ELR (cell line): ENCODE data around the gene GARIN3.

Source experiments
- DNase-seq: peaks from one replicate; pipeline ENCODE4 v3.0.0-alpha.2; 2015; ENCODE audit warnings: low read depth

The GARIN3 gene

DNA sequence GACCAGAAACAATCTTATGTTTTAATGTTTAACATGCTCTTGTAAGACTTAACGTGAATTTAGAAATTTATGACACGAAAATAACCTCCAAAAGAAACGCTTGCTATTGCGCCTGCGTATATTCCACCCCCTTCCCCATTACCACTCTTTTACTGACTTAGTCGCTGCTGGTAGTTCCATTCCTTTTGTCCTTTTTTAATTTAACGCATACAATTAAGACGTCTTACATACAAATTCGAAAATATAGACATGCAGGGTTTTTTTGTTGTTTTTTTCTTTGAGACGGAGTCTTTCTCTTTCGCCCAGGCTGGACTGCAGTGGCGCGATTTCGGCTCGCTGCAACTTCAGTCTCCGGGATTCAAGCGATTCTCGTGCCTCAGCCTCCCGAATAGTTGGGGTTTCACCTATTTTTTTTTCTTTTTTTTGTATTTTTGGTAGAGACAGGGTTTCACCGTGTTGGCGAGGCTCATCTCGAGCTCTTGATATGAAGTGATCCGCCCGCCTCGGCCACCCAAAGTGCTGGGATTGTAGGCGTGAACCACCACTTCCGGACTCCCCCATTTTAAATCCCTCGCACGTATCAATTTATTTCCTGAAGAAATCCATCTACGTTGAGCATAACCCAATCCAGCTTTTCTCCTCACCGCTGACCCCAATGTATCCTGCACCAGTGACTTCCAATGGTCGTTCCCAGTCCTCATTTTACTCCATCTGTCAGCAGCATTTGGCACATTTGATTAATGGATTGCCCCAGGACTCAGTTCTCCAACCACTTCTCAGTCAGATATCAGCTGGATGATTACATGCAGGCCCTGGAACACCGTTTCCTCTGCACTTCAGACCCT, 22.7 kb downstream of the GARIN3 start:
- DNase-seq = peak; percentile 29

DNA sequence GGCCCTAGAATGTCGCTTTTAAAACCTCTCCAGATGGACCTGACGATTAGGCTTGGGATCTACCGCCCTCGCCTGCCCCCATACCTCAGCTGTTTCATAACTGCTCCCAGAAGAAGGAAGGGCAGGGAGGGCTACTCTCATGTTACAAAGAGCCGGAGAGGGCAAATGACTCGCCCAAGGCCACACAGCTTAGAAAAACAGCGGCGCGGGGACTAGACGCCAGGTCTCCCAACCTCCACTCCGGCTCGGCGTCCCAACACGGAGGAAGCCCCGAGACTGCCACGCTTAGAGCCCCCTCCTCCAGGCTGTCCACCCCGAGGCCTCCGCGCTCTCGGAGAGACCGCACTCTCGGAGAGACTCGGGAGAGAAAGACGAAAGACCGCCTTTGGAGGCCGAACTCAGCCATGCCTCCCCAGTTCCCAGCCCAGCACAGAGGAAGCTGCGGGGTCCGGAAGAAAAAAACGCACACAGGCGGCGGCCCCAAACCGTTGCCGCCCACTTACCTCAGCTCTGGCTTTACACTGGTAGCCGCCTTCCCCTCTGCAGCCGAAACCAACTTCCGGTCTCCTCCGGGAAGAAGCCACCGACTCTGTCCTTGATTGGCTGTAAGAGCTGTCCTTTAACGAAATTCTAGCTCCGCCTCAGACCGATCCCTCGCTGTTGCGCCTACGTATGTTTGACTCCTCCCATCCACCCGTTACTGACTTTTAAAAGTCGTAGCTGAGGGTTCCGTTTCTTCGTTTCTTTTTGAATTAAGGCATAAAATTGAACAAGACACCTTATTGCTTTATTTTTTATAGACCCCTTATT, 23.5 kb downstream of the GARIN3 start, which contains the start of gene MED7:
TSS of gene MED7 (minus strand) at position 549 of the 810 bp plus-strand sequence. CDS start 3,434 bp downstream, outside the sequence.
- DNase-seq = peak; percentile 100

DNA sequence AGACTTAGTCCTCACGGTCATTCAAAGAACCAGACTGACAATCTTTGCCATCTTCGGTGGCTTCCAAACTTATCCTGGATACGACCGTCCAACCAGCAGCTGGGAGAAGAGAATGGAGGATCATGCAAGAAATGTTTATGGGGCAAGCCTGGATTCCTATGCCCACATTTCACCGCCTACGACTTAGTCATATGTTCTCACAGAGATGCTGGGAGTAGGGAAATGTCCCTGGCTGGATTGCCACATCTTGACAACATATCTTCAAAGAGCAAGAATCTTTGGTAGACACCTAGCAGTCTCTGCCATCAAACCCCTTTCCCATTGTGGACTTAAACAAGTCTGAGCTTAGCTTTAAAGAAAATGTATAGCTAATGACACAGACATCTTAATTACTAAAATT, 28.4 kb downstream of the GARIN3 start:
- DNase-seq = no peak

DNA sequence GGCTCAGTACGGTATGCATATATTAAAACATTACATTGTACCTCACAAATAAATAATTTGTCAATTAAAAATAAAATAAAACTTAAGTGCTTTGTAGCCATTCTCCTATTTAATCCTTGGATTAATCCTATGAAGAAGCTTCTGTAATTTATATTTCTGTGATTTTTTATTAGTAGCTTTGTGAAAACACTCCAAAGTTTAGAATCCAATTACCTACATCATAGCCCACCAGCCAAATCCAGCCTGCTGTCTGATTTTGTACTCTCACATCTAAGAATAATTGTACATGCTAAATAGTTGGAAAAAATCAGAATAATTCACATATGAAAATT, 33.8 kb downstream of the GARIN3 start:
- DNase-seq = no peak

DNA sequence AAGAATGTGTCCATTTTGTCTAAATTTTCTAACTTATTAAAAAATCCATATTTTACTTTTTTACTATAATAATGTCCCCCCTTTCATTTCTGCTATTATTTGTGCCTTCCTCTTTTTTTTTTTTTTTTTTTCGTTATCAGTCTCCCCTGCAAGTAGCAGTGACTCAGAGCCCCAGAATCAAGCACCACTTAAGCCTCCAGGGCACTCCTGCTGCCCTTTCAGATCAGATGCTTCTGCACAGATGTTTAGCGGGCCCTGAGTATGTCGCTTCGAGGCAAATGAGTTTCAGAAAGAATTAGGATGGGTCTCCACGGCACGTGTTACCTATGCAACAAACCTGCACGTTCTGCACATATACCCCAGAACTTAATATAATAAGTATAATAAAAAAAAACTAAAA, 35.1 kb downstream of the GARIN3 start:
- DNase-seq = peak; percentile 9

DNA sequence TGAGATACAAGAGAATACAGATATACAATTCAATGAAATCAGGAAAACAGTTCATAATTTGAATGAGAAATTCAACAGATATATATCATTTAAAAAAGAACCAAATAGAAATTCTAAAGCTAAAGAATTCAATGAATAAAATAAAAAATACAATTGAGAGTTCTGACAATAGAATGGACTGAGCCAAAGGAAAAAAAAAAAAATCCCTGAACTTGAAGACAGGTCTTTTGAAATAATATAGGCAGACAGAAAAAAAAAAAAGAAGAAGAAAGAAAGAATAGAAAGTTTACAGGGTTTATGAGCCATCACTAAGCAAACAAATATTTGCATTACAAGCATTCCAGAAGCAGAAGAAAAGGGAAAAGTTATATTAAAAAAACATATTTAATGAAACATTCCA, 44.4 kb downstream of the GARIN3 start:
- DNase-seq = no peak

DNA sequence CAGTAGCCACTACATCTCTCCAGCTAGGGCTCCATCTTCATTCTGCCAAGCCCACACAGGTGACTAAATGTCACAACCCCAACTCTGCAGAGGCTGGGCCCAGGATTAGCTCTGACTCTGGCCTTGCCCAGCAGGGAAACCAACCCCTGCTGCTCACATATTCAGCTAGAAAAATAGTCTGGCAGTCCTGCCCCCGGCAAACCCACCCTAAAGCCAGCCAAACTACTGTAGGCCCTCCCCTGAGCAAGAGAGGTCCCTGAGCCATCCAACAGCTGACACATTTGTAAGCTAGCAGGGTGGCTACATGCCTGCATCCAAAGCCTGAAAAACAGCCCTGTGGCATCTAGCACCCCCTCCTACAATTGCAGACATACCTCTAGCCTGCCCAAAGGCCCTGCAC, 46.0 kb downstream of the GARIN3 start:
- DNase-seq = no peak

DNA sequence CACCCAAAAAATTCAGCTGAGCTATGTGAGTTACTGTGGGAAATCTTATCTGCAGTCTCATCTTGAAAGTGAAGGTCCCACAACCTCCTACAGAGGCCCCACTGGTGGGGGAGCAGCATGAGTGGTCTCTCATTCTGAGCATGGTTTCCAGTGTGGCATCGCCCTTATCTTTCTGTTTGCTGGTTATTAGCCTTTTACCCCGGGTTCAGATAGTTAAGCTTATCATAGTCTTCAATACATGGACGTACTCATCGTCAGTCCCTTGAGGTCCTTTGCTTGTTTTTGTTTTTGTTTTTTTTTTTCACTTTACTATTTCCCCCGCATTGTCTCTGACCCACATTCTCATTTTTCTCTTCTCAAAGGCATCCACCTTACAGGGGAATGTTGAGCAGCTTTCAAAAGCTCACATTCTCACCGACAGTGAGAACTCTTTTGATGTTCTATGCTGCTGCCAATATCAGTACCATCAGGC, 49.5 kb downstream of the GARIN3 start:
- no peak for DNase-seq

DNA sequence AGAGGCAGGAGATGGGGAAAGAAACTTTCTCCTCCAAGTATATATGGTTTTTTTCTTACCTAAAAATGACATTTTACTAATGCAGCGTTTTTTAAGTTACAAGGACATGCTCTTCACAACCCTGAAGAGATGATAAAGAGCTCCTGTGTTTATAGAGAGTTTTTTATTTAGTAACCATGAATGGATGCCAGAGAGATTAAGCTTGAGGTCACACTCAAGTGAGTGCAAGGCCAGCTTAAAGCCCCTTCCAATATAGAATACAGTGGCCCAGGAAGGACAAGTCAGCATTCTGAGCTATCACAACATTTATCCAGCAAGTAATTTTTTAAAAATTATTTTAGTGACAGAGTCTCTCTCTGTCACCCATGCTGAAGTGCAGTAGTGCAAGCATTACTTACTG, 50.6 kb downstream of the GARIN3 start:
- no peak for DNase-seq

DNA sequence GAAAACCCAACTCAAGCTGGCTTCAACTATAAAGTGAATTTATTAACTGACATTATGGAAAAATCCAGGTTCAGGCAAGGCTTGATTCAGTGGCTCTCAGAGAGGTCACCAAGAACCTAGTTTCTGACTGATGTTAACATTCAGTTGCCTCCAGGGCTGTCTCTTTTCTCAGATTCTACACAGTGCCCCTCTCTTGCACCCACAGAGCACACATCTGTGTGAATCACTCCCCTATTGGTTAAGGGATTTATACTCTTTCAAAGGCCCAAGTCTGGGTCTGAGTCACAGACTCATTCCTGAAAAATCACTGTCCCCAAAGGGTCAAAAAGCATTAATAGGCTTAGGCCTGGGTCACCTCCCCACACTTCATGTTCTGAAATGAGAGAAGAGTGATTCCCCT, 51.1 kb downstream of the GARIN3 start:
- DNase-seq = no peak

DNA sequence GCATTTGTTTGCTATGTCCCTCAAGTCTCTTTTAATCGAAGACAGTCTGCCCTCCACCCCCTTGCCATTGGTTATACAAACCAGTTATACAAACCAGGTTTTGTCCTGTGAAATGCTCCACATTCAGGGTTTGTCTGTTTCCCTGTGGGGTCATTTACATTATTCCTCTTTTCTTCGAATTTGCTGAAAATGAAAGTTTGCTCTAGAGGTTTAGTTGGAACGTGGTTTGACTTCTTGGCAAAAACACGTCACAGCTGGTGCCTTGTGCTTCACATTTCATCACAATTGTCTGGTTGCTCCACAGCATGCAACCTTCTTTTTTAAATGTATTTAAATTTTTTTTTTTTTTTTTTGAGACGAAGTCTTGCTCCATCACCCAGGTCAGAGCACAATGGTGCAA, 53.1 kb downstream of the GARIN3 start:
- no peak for DNase-seq
